SH-SY5Y (cell line): ENCODE data around the gene PRCP.

ENCODE experiments used
- GATA2 ChIP-seq: IDR thresholded peaks from 2 replicates; pipeline ENCODE4 v1.6.1; 2011; ENCODE audit warnings: mild to moderate bottlenecking, low read depth, low read length
- GATA3 ChIP-seq: IDR thresholded peaks from 2 replicates; pipeline ENCODE4 v1.6.1; 2011; ENCODE audit warnings: low read depth, mild to moderate bottlenecking, low read length, moderate library complexity

- TF ChIP-seq GATA3 = no peak
- TF ChIP-seq GATA2 = no peak
These were observed 25.3 kb downstream of the PRCP start for GRCh38 chr11:82874646-82875523.
